GM12875 (cell line): ENCODE data around the gene TOP3B.

ENCODE experiments used
- H3K4me3 ChIP-seq: one replicate; pipeline ENCODE4 v1.5.1; 2011; ENCODE audit warnings: low read depth, low read length, control low read depth
- CTCF ChIP-seq: IDR thresholded peaks from 2 replicates; pipeline ENCODE4 v1.5.1; 2011; ENCODE audit warnings: low read depth, mild to moderate bottlenecking, control low read depth, inconsistent platforms, low read length, moderate library complexity, borderline replicate concordance; ENCODE audit not compliant: insufficient read depth

Gene TOP3B

GRCh38 chr22:21938071-21938822, 44.3 kb downstream of the TOP3B start:
- peak; percentile 99 for TF ChIP-seq CTCF
- H3K4me3 ChIP-seq, result peak overlapping the region; percentile 66

GRCh38 chr22:21937821-21938070, 44.8 kb downstream of the TOP3B start:
- H3K4me3 ChIP-seq, result no peak overlapping the region
- no peak for TF ChIP-seq CTCF

- no peak for TF ChIP-seq CTCF
- no peak overlapping the region for H3K4me3 ChIP-seq
Observed at GRCh38 chr22:21937041-21937820, 45.4 kb downstream of the TOP3B start.

GRCh38 chr22:21936151-21936775, 46.3 kb downstream of the TOP3B start:
- TF ChIP-seq CTCF, result no peak

GRCh38 chr22:21933910-21934309, 48.7 kb downstream of the TOP3B start:
- TF ChIP-seq CTCF, result no peak
- no peak overlapping the region for H3K4me3 ChIP-seq

More at GRCh38 chr22:21936151-21936775, 46.3 kb downstream of the TOP3B start:
- H3K4me3 ChIP-seq, result no peak overlapping the region

- no peak overlapping the region for H3K4me3 ChIP-seq
- no peak for TF ChIP-seq CTCF
Observed at GRCh38 chr22:21933413-21933812, 49.2 kb downstream of the TOP3B start.
